Erythroblast (primary cell): ENCODE measurements around the gene INHBE.
"Not testable (repeated sequence)": the region's sequence is repeated elsewhere in the genome, so short reads cannot be mapped to it uniquely, and the experiment has no call there.

Experiments used
- DNase-seq, 2 experiments: peaks; one replicate each; lab custom pipeline; 2025; lab: John Stamatoyannopoulos, UW
- GATA1 ChIP-seq: IDR thresholded peaks from 2 replicates; pipeline ENCODE4 v1.6.1; 2011; ENCODE audit warnings: low read depth, mild to moderate bottlenecking, control low read depth, low read length, moderate library complexity
- POLR2A ChIP-seq: IDR thresholded peaks from 2 replicates; pipeline ENCODE4 v1.6.1; 2011; ENCODE audit warnings: mild to moderate bottlenecking, low read length

The INHBE gene, protein sequence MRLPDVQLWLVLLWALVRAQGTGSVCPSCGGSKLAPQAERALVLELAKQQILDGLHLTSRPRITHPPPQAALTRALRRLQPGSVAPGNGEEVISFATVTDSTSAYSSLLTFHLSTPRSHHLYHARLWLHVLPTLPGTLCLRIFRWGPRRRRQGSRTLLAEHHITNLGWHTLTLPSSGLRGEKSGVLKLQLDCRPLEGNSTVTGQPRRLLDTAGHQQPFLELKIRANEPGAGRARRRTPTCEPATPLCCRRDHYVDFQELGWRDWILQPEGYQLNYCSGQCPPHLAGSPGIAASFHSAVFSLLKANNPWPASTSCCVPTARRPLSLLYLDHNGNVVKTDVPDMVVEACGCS

DNA sequence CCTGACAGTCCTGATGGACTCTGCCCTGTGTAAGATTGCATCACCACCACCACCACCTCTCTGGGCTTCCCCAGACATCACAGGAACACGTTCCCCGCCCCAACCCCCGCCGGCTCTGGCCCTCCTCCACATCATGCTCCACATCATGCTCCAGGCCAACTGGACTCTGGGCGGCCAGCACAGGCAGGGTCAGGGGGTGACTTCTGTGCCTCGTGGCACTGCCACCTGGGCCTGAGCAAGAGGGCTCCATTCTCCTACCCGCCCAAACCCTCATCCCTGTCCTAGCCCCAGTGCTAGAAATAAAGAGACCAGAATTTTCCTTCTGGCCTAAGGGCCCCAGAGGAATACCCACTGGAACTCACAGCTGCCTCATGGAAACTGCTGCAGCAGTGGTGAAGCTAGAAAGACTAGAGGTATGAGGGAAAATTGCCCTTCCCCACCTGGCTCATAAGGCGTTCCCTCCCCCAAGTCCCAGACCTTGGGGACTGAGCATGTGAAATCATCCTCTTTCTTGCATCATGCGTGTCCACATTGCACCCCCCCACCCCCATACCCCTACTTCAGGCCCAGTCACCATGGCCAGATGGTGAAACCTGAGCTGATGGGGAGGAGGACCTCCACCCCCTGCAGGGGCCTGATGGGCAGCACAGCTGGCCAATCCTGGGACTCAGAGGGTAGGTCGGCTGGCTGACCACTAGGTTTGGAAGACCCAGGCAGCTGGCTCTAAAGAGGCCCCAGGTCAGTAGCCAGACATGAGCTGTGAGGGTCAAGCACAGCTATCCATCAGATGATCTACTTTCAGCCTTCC lies at the start of gene INHBE:
Gene INHBE, plus strand, starts transcription at position 742 of the 808 bp plus-strand sequence. CDS start 230 bp downstream, outside the sequence.
- DNase-seq, result peak; percentile 37 to 55
- TF ChIP-seq POLR2A (no peak), GATA1 (no peak)

DNA sequence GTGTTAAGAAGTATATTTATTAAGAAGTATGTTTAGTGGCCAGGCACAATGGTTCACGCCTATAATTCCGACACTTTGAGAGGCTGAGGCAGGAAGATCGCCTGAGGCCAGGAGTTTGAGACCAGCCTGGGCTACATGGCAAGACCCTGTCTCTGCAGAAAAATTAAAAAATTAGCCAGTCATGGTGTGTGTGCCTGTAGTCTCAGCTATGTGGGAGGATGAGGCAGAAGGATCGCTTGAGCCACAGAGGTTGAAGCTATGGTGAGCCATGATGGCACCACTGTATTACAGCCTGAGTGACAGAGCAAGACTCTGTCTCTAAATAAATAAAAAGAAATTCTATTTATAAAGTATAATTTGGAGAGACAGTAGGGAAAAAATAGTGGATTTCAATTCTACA lies 44.6 kb upstream of the INHBE start:
- DNase-seq, result no peak
- no peak for TF ChIP-seq POLR2A
- no peak for TF ChIP-seq GATA1

DNA sequence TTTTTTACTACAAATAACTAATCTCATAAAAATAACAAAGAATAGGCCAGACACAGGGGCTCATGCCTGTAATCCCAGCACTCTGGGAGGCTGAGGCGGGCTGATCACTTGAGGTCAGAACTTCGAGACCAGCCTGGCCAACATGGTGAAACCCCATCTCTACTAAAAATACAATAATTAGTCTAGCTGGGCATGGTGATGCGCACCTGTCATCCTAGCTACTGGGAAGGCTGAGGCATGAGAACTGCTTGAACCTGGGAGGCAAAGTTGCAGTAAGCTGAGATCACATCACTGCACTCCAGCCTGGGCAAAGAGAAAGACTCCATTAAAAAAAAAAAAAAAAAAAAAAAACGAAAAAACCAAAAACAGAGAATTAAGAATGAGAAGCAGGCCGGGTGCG lies 40.9 kb upstream of the INHBE start:
- DNase-seq, result not testable (repeated sequence)

DNA sequence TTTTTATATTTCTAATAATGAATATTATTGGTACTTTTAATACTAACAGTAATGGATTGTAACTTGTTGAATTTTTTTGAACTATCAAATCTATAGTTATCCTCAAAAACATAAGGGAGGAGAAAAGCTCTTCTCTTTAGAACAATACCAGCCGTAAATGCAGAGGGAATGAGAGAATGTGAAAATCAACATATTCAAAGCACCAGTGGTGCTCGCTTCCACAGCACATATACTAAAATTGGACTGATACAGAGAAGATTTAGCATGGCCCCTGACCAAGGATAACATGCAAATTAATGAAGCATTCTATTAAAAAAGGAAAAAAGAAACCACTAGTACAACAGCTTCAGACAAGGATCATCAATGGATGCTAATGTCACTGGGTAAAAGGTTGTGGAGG lies 40.0 kb upstream of the INHBE start:
- DNase-seq, result no peak
- TF ChIP-seq POLR2A (no peak), GATA1 (no peak)

DNA sequence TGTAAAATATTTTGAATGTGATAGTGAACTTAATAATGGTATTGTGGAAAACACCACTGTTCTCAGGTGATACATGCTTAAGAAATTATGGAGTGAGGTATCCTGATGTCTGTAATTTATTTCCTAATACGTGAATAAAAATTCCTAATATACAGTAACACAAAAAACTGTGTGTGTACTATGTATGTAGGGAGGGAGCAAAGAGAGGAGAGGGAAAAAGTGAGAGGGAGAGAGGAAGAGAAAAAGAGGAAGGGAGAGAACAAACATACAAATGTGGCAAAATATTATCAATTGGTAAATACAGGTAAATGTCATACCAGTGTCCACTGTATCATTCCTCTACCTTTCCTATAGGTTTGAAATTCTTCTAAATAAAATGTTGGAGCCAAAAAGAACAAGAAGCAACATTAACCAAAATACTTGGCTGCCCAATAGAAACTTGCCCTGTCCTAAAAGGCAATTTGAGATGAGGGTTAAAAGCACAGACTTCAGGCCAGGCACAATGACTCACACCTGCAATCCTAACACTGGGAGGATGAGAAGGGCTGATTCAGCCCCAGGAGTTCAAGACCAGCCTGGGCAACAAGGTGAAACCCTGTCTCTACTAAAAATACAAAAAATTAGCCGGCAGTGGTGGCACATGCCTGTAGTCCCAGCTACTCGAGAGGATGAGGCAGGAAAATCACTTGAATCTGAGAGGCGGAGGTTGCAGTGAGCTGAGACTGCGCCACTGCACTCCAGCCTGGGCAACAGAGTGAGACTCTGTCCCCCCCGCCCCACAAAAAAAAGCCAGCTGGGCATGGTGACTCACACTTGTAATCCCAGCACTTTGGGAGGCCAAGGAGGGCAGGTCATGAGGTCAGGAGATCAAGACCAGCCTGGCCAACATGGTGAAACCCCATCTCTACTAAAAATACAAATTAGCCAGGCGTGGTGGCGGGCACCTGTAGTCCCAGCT lies 38.8 kb upstream of the INHBE start:
- DNase-seq, result no peak
- TF ChIP-seq GATA1, result no peak
- TF ChIP-seq POLR2A, result no peak

DNA sequence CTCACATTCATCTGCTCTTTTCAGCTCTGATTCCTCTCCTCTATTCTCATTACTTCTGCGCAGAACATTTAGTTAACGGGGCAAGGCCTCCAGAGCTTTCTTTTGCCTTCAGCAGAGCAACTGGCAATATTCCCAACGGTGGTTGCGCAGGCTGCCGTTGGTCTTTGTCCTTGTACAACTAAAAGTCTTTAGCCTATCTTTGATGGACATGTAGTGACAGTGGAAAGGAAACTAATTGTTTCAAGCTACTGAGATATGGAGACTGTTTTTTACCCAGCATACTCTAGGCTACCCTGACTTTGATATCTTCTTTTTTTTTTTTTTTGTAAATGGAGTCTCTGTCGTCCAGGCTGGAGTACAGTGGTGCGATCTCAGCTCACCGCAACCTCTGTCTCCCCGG lies 36.9 kb upstream of the INHBE start:
- DNase-seq, result no peak
- TF ChIP-seq POLR2A (no peak), GATA1 (no peak)

DNA sequence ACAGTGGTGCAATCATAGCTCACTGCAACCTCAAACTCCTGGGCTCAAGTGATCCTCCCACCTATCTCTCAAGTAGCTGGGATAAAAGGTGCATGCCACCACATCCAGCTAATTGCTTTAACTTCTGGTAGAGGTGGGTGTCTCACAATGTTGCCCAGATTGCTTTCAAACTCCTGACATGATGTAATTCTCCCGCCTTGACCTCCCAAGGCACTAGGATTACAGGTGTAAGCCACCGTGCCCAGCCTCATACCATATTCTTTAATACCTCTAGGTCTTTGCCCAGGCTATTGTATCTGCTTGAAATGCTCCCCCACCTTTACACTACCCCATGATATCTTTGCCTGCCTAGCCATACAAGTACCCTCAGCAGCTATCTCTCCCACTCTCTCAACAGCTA lies 35.6 kb upstream of the INHBE start:
- no peak for DNase-seq
- no peak for TF ChIP-seq GATA1
- TF ChIP-seq POLR2A, result no peak

DNA sequence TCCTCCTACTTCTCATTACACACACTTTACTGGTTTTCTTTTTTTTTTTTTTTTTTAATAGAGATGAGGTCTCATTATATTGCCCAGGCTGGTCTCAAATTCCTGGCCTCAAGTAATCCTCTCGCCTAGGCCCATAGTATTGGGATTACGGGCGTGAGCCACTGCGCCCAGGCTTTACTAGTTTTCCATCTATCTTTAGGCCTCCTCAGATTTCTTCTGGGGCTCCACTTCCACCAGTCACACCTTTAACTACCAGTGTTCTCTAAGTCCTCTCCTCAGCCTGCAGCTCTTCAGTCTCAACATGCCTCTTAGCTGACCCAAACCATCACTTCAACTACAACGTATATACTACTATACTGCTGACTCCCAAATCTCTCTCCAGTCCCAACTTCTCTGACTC lies 34.6 kb upstream of the INHBE start:
- no peak for DNase-seq

DNA sequence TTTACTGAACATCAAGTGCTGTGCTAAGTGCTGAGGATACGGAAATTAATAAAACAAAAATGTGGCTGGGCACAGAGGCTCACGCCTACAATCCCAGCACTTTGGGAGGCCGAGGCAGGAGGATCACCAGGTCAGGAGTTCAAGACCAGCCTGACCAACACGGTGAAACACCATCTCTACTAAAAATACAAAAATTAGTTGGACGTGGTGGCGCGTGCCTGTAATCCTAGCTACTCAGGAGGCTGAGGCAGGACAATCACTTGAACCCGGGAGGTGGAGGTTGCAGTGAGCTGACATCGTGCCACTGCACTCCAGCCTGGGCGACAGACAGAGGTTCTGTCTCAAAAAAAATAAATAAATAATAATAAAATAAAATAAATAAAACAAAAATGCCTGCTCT lies 28.2 kb upstream of the INHBE start:
- DNase-seq, result not testable (repeated sequence)

More for the DNA sequence above, 34.6 kb upstream of the INHBE start:
- TF ChIP-seq GATA1 (no peak), POLR2A (no peak)

DNA sequence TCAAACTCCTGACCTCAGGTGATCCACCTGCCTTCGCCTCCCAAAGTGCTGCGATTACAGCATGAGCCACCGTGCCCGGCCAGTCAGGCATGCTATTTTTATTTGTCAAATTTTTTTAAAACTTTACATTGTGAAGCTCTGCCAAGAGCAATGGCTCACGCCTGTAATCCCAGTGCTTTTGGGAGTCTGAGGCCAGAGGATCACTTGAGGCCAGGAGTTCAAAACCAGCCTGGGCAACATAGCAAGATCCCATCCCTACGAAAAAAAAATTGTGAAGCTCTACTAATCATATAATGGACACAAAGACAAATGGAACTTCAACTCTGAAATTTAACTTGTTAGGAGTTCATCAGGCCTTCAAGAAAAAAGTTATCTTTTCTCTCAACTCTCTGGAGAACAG lies 26.1 kb upstream of the INHBE start:
- no peak for DNase-seq
- no peak for TF ChIP-seq POLR2A
- no peak for TF ChIP-seq GATA1

DNA sequence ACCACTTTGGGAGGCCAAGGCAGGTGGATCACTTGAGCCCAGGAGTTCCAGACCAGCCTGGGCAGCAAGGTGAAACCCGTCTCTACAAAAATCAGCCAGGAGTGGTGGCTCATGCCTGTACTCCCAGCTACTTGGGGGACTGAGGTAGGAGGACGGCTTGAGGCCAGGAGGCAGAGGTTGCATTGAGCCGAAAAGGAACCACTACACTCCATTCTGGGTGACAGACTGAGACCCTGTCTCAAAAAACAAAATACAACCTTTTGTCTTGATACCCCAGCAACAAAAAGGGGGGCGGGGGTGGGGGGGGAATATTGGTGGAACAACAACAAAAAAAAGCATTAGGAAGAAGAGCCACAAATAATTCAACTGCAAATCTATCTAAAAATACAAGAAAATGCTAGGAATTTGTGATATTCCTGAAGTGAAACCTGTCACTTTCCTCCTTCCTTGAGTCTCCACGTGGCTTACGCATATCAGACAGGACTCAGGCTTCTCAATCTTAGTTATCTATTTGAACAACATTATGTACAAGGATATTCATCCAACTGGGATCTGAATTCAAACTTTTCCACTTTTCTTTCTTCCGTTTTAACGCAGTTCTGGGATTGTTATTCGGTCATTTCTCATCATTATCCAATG lies 25.5 kb upstream of the INHBE start:
- TF ChIP-seq POLR2A, result no peak
- TF ChIP-seq GATA1, result no peak
- peak; percentile 69 to 70 for DNase-seq

DNA sequence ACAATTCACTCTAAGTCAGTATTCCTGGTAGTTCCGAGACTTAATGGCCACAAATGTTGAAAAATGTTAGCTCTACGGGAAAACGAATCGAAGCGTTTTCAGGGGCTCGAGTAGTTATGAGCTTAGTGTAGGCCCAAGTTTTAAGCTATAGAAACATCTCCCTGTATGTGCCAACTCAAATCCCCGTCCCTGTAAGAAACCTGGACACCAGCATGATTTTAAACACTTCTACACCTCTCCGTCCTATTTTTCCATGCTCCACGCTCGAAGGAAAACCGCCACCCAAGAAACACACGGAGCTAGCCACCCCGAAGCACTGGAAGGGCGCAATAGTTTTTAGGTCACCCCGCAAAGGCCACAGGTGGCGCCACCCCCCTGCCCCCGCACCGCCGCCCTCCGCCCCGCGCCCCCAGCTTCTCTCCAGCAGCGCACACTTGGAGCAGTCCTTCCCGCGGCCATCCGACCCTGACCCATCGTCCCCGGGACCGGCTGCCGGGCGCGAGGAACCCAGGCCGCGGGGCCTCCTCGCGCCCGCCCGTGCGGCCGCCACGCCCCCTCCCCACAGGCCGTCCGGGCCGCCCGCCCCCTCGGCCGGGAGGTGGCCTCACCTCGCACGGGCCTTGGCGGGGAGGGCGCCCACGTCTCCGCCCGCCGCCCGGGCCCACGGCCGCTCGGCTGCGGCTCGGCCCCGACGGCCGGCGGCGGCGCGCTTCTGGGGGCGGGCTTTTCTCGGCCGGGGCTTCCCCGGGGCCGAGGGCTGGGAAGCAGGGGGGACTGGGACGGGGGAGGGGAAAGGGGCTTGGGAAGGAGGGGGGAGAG lies 24.8 kb upstream of the INHBE start:
- peak; percentile 83 to 89 for DNase-seq
- TF ChIP-seq GATA1 (no peak), POLR2A (peak; percentile 34)
